Mucosa of rectum (tissue), 2 donors: ENCODE data around the gene MALSU1.

ENCODE experiments used
- H3K27ac ChIP-seq, 2 donors: one replicate each; pipeline ENCODE4 v1.7.0; 2013; ENCODE audit warnings: inconsistent platforms in 2 of 2, low read depth in 2 of 2, low read length in 2 of 2
- H3K27me3 ChIP-seq, 2 donors: one replicate each; pipeline ENCODE4 v1.7.0; 2013; ENCODE audit warnings: low read length in 2 of 2; ENCODE audit not compliant: control insufficient read depth in 2 of 2, insufficient read depth in 2 of 2
- H3K36me3 ChIP-seq, 2 donors: one replicate each; pipeline ENCODE4 v1.7.0; 2013; ENCODE audit warnings: low read length in 2 of 2; ENCODE audit not compliant: control insufficient read depth in 2 of 2, insufficient read depth in 2 of 2
- H3K4me1 ChIP-seq, 2 donors: one replicate each; pipeline ENCODE4 v1.7.0; 2013; ENCODE audit warnings: low read length in 2 of 2, mild to moderate bottlenecking in 1 of 2; ENCODE audit not compliant: control insufficient read depth in 2 of 2, insufficient read depth in 2 of 2
- H3K4me3 ChIP-seq, 2 donors: one replicate each; pipeline ENCODE4 v1.7.0; 2013; ENCODE audit warnings: low read length in 2 of 2
- H3K9ac ChIP-seq, 2 donors: one replicate each; pipeline ENCODE4 v1.7.0; 2013; ENCODE audit warnings: low read length in 2 of 2, low read depth in 1 of 2, mild to moderate bottlenecking in 1 of 2
- H3K9me3 ChIP-seq, 2 donors: one replicate each; pipeline ENCODE4 v1.7.0; 2013; ENCODE audit warnings: low read length in 2 of 2; ENCODE audit not compliant: control insufficient read depth in 2 of 2
- donor health status: healthy.
- donor health status: Normal muscosa, but diverticular disease.

Gene MALSU1

DNA sequence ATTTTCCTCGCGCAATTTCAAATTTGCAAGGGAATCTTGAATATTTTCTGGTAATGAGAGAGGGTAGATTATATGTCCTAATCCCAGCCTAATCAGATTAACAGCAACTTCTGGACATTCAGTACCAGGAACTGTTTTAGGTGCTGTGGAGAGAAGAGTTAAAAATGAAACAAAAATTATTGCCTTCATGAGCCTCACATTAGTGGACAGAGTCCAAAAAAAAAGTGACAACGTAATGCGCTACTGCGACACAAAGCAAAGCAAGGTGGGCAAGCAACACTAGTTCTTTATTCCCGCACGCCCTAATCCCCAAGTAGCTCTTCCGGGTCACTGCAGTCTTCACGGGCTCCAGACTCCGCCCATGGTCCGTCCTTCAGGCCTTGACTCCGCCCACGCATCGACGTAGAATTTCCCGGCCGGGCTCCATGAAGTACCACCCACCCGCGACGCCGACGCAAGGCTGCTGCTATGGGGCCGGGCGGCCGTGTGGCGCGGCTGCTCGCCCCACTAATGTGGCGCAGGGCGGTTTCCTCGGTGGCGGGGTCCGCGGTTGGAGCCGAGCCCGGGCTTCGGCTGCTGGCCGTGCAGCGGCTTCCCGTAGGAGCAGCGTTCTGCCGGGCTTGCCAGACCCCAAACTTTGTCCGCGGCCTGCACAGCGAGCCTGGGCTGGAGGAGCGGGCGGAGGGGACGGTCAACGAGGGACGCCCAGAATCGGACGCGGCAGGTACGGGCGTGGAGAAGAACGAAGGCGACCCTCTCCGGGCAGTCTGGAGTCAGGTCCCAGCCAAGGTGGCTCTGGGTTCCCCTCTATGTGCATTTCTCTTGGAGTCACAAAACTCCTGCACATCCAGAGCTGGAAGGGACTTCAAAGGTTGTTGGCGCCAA lies at the start of gene MALSU1:
TSS of gene MALSU1 (plus strand) at position 455 of the 885 bp plus-strand sequence. CDS start at position 469, 14 bp downstream.
- H3K27ac ChIP-seq, result peak within 1 kb of the TSS; percentile 61 to 75
- H3K9me3 ChIP-seq, result no peaks in the 10 kb centered on the region
- H3K36me3 ChIP-seq, result peaks cover 0 to 5% of the 10 kb centered on the region in 2 donors
- H3K4me3 ChIP-seq, result peak within 1 kb of the TSS; percentile 88 to 89
- H3K27me3 ChIP-seq, result no peaks in the 10 kb centered on the region
- H3K9ac ChIP-seq, result peak within 1 kb of the TSS; percentile 82 to 89
- peaks cover 12 to 17% of the 10 kb centered on the region in 2 donors for H3K4me1 ChIP-seq

DNA sequence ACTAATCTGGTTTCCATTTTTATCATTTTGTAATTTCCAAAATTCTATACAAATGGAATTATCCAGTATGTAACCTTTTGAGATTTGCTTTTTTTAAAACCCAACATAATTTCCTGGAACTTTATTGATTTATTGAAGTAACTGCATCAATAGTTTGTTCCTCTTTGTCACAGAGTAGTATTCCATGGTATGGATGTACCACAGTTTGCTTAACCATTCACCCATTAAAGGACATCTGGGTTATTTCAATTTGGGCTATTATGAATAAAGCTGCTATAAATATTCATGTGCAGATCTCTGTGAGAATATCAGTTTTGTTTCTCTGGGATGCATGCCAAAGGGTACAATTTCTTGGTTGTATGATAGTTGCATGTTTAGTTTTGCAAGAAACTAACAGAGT lies 49.7 kb upstream of the MALSU1 start:
- Histone ChIP-seq H3K4me3 (no peak overlapping the region), H3K9me3 (no peaks in the 10 kb centered on the region), H3K4me1 (no peaks in the 10 kb centered on the region), H3K27me3 (peaks cover 13 to 22% of the 10 kb centered on the region in 2 donors), H3K9ac (no peak overlapping the region), H3K27ac (no peak overlapping the region), H3K36me3 (no peaks in the 10 kb centered on the region)

DNA sequence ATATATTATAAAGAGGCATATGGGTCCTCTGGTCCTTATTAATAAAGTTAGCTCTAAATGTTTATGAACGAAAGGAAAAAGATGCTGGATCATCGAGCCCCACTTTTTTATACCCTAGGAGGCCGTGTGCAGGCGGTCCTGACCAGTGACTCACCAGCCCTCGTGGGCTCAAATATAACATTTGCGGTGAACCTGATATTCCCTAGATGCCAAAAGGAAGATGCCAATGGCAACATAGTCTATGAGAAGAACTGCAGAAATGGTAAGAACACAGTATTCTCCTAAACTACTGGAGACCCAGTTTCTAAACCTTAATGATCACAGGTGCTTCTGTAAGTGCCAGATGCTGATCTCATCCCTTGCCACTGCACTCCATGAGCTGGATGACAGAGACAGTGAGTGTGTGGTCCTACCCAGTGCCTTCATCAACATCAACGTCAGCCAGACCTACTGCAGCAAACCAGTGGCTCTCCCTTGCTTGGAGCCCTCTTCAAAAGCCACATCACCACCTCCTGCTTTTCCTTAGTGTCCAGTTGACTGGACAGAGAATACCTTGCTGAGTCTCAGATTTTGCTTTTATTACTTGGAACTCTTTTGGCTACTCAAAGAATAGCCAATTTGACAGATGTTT lies 45.0 kb upstream of the MALSU1 start:
- H3K4me3 ChIP-seq, result no peak overlapping the region
- no peaks in the 10 kb centered on the region for H3K36me3 ChIP-seq
- no peak overlapping the region for H3K27ac ChIP-seq
- no peak overlapping the region for H3K9ac ChIP-seq
- peaks cover 0 to 5% of the 10 kb centered on the region in 2 donors for H3K27me3 ChIP-seq
- H3K9me3 ChIP-seq, result no peaks in the 10 kb centered on the region
- H3K4me1 ChIP-seq, result no peaks in the 10 kb centered on the region

DNA sequence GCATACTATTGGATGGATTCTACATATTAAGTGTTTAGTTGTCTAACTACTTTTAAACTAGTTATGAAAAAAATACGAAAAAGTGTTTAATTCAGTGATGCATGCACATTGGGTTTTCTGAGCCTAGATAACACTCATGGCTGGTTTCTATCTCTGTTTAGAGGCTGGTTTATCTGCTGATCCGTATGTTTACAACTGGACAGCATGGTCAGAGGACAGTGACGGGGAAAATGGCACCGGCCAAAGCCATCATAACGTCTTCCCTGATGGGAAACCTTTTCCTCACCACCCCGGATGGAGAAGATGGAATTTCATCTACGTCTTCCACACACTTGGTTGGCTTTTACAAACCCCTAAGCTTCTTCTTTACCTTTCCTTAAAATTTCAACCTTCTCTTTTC lies 42.4 kb upstream of the MALSU1 start:
- H3K4me1 ChIP-seq, result no peaks in the 10 kb centered on the region
- no peak overlapping the region for H3K9ac ChIP-seq
- H3K36me3 ChIP-seq, result no peaks in the 10 kb centered on the region
- no peaks in the 10 kb centered on the region for H3K9me3 ChIP-seq
- H3K27me3 ChIP-seq, result no peaks in the 10 kb centered on the region
- H3K27ac ChIP-seq, result no peak overlapping the region
- H3K4me3 ChIP-seq, result no peak overlapping the region

DNA sequence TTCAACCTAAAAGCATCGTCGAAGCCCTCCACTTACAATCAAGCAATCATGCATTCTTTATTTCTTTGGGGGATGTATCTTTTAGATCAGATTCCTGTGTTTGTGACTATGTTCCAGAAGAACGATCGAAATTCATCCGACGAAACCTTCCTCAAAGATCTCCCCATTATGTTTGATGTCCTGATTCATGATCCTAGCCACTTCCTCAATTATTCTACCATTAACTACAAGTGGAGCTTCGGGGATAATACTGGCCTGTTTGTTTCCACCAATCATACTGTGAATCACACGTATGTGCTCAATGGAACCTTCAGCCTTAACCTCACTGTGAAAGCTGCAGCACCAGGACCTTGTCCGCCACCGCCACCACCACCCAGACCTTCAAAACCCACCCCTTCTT lies 38.8 kb upstream of the MALSU1 start:
- no peaks in the 10 kb centered on the region for H3K36me3 ChIP-seq

DNA sequence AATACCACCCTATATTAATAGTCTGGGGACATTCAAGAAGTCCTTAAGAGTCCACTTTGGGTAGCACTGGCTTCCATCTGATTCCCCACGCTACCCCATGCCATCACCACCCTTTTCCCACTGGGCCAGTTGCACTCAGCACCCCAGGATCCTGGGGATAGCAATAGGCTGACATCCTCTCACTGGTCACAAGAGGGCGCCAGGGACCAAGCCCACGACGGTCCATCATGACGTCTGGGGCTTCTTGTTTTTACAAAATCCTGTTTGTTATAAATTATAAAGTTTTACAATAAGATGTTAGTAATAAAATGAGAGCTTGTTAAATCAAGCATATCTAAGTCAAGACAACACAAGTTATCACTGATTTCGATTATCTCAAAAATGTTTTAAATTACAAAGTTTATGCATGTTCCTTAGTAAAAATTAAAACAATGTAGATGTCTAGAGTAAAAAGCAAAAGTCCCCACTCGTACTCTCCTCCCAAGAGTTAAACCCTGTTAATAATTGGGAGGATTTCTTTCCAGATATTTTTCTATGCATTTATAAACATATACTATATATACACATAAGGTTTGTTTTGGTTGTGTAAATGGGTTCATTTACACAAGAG lies 37.2 kb upstream of the MALSU1 start:
- Histone ChIP-seq H3K4me3 (no peak overlapping the region), H3K36me3 (no peaks in the 10 kb centered on the region), H3K9me3 (no peaks in the 10 kb centered on the region), H3K9ac (no peak overlapping the region), H3K27ac (no peak overlapping the region), H3K27me3 (no peaks in the 10 kb centered on the region), H3K4me1 (no peaks in the 10 kb centered on the region)

More for the DNA sequence above, 38.8 kb upstream of the MALSU1 start:
- Histone ChIP-seq H3K27ac (no peak overlapping the region), H3K27me3 (no peaks in the 10 kb centered on the region), H3K9ac (no peak overlapping the region), H3K4me3 (no peak overlapping the region), H3K9me3 (no peaks in the 10 kb centered on the region), H3K4me1 (no peaks in the 10 kb centered on the region)

DNA sequence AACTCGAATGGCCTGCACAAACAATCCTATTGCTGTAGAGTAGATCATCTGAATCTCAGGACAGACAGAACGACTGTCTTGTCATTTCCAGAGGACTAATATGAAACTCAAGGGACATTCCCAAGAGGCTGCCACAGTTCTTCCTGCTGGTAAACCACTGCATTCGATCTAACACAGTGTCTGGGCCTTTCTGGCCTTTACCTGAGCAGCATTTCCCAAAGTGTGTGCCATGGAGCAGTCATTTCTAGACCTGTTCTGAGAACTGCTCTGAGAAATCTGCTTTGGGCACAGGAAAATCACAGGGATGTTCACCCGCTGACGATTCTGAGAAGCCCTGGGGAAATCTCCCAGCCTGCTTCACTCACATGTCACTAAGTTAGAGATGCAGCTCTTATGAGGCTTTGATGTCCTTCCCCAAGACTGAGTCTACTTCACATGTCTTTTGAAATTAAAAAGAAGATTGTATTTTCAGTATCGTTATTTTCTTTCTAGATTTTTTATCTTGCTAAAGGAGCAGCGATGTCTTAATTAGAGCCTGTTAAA lies 34.2 kb upstream of the MALSU1 start:
- Histone ChIP-seq H3K36me3 (no peaks in the 10 kb centered on the region), H3K4me1 (no peaks in the 10 kb centered on the region), H3K27me3 (no peaks in the 10 kb centered on the region), H3K9me3 (no peaks in the 10 kb centered on the region), H3K4me3 (no peak overlapping the region), H3K27ac (no peak overlapping the region), H3K9ac (no peak overlapping the region)

DNA sequence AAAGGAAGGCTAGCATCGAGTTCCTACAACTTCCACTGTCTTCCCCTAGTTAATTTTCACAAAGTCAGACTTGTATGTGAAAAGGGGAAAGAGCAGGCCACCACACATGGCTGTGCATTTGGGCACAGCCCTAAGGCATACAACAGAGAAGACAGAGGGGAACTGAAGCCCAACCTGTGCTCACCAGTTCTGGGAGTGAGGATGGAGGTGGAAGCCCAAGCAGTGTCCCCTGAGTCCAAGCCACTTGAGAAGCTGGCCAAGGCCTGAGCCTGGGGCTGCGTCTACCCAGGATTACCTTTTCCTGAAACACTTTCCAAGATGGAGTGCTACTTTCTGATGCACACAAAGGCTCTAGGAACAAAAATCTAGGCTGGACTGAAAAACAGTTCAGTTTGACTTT lies 32.2 kb upstream of the MALSU1 start:
- Histone ChIP-seq H3K36me3 (no peaks in the 10 kb centered on the region), H3K9ac (no peak overlapping the region)

DNA sequence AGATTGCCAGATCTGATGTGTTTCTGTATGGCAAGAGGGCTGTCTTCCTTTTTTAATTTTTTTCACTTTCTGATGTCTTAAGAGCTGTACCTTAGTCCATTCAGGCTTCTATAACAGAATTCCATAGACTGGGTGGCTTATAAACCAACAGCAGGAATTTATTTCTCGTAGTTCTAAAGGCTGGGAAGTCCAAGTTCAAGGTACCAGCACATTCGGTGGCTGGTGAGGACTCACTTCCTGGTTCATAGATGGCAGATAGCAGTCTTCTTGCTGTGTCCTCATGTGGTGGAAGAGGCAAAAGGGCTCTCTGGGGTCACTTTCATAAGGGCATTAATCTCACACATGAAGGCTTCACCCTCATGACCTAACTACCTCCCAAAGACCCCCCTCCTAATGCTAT lies 31.8 kb upstream of the MALSU1 start:
- no peaks in the 10 kb centered on the region for H3K27me3 ChIP-seq
- no peaks in the 10 kb centered on the region for H3K36me3 ChIP-seq

More for the DNA sequence above, 32.2 kb upstream of the MALSU1 start:
- Histone ChIP-seq H3K9me3 (no peaks in the 10 kb centered on the region), H3K27me3 (no peaks in the 10 kb centered on the region), H3K4me1 (no peaks in the 10 kb centered on the region), H3K27ac (no peak overlapping the region), H3K4me3 (no peak overlapping the region)

DNA sequence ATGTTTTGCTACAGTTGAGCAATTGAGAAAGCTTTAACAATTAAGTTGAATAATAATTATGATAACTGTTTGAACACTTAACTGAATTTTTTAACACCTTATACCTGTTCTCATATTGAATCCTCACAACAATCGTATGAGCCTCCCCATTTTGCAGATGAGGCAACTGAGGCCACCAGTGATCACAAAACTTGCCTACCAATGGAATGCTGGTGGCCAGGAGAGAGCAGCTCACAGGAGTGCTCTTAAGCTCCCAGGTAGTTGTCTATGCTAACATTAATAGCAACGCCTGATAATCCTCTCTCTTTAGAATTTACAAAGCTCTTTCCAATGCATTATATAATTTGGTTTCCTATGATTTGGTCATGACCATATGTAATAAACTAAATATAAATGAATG lies 31.0 kb upstream of the MALSU1 start:
- Histone ChIP-seq H3K27me3 (no peaks in the 10 kb centered on the region), H3K9ac (no peak overlapping the region), H3K36me3 (no peaks in the 10 kb centered on the region), H3K4me3 (no peak overlapping the region), H3K9me3 (no peaks in the 10 kb centered on the region), H3K4me1 (no peaks in the 10 kb centered on the region), H3K27ac (no peak overlapping the region)

More for the DNA sequence above, 31.8 kb upstream of the MALSU1 start:
- no peaks in the 10 kb centered on the region for H3K4me1 ChIP-seq
- H3K9ac ChIP-seq, result no peak overlapping the region
- no peak overlapping the region for H3K27ac ChIP-seq
- H3K4me3 ChIP-seq, result no peak overlapping the region
- H3K9me3 ChIP-seq, result no peaks in the 10 kb centered on the region
